ENCODE measurements around the gene SLC49A3. TPM values are rescaled to one million over a fixed set of nuclear protein-coding genes. Genes with fewer than 3 reads are reported as not detected.
"Not testable (repeated sequence)": the region's sequence is repeated elsewhere in the genome, so short reads cannot be mapped to it uniquely, and the experiment has no call there.

The SLC49A3 gene
- total RNA-seq, 1 experiment from 2014 or later = 0.20 TPM

DNA sequence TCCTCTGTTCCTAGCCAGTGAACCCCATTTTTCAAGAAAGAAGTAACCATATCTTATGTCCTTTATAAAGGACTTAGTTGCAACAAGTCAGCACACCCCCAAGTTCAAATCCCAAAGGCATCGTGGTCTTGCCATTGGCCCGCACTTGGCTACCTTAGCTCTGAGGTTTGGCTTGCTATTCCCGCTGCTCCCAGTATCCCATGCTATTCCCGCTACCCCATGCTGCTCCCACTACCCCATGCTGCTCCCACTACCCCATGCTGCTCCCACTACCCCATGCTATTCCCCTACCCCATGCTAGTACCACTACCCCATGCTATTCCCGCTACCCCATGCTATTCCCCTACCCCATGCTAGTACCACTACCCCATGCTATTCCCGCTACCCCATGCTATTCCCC lies 20.7 kb downstream of the SLC49A3 start:
- H3K27me3 ChIP-seq (replicated peaks; ENCODE audit: control insufficient read depth, insufficient read depth, low read length); H3K4me1 Mint-ChIP-seq (ENCODE audit: low read depth, unreplicated experiment); H3K9me3 Mint-ChIP-seq (ENCODE audit: unreplicated experiment); intact Hi-C loops (cut with micrococcal nuclease; ENCODE audit: unreplicated experiment); H3K27me3 Mint-ChIP-seq (ENCODE audit: insufficient read depth, unreplicated experiment); H3K4me3 Mint-ChIP-seq (ENCODE audit: unreplicated experiment); H3K27ac Mint-ChIP-seq (ENCODE audit: unreplicated experiment); POLR2A ChIA-PET; H3K4me1 ChIP-seq; BruUV-seq (replicated peaks); H3K4me3 ChIP-seq (ENCODE audit: low read depth, low read length); H3K36me3 ChIP-seq (ENCODE audit: control insufficient read depth, insufficient read depth, low read length); H3K9me3 ChIP-seq; DNase-seq: not testable (repeated sequence)
- H3K36me3 Mint-ChIP-seq (ENCODE audit: insufficient read depth, unreplicated experiment) = peaks cover 26% of the 10 kb centered on the region
- CTCF ChIA-PET = interaction anchor here (0.6 kb wide), 1 partner anchor 123 kb away, joined by 3 read pairs; no protein-coding TSS in a partner anchor

- Histone ChIP-seq H3K4me3 (ENCODE audit: low read depth, low read length) (no peak overlapping the region), H3K27me3 (replicated peaks; ENCODE audit: control insufficient read depth, insufficient read depth, low read length) (no peaks in the 10 kb centered on the region), H3K4me1 (no peaks in the 10 kb centered on the region), H3K36me3 (ENCODE audit: control insufficient read depth, insufficient read depth, low read length) (peaks cover 2% of the 10 kb centered on the region; the same call in 1 of the 2 replicates), H3K9me3 (no peaks in the 10 kb centered on the region)
- ChIA-PET POLR2A (interaction anchor here (0.6 kb wide), 1 partner anchor 56 kb away, joined by 6 read pairs; no protein-coding TSS in a partner anchor), CTCF (interaction anchor here (0.6 kb wide), 1 partner anchor 123 kb away, joined by 3 read pairs; no protein-coding TSS in a partner anchor)
- TF ChIP-seq, protein P1, sequence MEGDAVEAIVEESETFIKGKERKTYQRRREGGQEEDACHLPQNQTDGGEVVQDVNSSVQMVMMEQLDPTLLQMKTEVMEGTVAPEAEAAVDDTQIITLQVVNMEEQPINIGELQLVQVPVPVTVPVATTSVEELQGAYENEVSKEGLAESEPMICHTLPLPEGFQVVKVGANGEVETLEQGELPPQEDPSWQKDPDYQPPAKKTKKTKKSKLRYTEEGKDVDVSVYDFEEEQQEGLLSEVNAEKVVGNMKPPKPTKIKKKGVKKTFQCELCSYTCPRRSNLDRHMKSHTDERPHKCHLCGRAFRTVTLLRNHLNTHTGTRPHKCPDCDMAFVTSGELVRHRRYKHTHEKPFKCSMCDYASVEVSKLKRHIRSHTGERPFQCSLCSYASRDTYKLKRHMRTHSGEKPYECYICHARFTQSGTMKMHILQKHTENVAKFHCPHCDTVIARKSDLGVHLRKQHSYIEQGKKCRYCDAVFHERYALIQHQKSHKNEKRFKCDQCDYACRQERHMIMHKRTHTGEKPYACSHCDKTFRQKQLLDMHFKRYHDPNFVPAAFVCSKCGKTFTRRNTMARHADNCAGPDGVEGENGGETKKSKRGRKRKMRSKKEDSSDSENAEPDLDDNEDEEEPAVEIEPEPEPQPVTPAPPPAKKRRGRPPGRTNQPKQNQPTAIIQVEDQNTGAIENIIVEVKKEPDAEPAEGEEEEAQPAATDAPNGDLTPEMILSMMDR (IDR thresholded peaks at IDR 0.05; ENCODE audit: insufficient read depth in 1 of 2, low read depth in 1 of 2, low read length in 1 of 2, severe bottlenecking in 1 of 2, unreplicated experiment in 1 of 2) = no peak
- H3K4me3 Mint-ChIP-seq (ENCODE audit: unreplicated experiment) = no peak overlapping the region
- intact Hi-C loops (cut with micrococcal nuclease; ENCODE audit: unreplicated experiment) = no loop called here
- H3K9me3 Mint-ChIP-seq (ENCODE audit: unreplicated experiment) = no peaks in the 10 kb centered on the region
- BruUV-seq (replicated peaks) = no TSS peak
- H3K36me3 Mint-ChIP-seq (ENCODE audit: insufficient read depth, unreplicated experiment) = peaks cover 19% of the 10 kb centered on the region
- no peaks in the 10 kb centered on the region for H3K27me3 Mint-ChIP-seq (ENCODE audit: insufficient read depth, unreplicated experiment)
- H3K27ac Mint-ChIP-seq (ENCODE audit: unreplicated experiment) = no peak overlapping the region
- H3K4me1 Mint-ChIP-seq (ENCODE audit: low read depth, unreplicated experiment) = no peaks in the 10 kb centered on the region
- DNase-seq = no peak
These were observed 21.4 kb downstream of the SLC49A3 start for GRCh38 chr4:667545-667925.

DNA sequence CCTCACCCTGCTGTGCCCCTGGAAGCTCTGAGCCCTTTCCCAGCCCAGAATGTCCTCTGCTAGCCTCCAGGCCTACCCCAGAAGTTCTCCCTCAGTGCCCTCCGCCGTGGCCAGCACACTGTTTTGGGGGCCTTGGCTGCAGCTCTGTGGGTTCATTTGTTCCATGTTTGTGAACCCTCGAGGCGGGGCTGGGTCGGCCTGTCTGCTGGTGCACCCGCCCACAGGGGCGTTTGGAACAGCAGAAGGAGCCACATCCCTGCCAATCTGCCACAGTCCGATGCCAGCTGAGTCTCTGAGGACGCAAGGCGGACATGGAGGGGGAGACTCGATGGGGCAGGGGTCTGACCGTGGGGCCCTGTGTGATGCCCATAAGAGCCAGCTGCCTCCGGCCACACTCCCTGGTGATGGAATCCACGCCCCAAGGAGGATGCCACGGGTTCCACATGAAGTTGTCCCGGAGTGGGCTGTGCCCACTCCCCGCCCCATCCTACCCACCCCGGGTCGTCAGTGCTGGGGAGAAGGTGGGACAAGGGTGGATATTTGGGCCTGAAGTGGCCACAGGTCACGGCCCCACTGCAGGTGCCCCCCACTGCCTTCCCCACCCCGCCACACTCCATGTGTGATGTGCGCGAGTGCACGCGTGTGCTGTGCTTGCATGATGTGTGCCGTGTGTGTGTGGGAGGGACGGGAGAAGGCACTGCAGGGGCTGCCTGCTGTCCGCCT lies 22.0 kb downstream of the SLC49A3 start:
- H3K27ac Mint-ChIP-seq (ENCODE audit: unreplicated experiment) = no peak overlapping the region
- intact Hi-C loops (cut with micrococcal nuclease; ENCODE audit: unreplicated experiment) = no loop called here
- no peak overlapping the region for H3K4me3 ChIP-seq (ENCODE audit: low read depth, low read length)
- no peak for DNase-seq
- no peaks in the 10 kb centered on the region for H3K27me3 ChIP-seq (replicated peaks; ENCODE audit: control insufficient read depth, insufficient read depth, low read length)
- H3K4me1 Mint-ChIP-seq (ENCODE audit: low read depth, unreplicated experiment) = no peaks in the 10 kb centered on the region
- no peaks in the 10 kb centered on the region for H3K27me3 Mint-ChIP-seq (ENCODE audit: insufficient read depth, unreplicated experiment)
- peaks cover 14% of the 10 kb centered on the region for H3K36me3 Mint-ChIP-seq (ENCODE audit: insufficient read depth, unreplicated experiment)
- TF ChIP-seq, protein P1 (IDR thresholded peaks at IDR 0.05; ENCODE audit: insufficient read depth in 1 of 2, low read depth in 1 of 2, low read length in 1 of 2, severe bottlenecking in 1 of 2, unreplicated experiment in 1 of 2) = no peak
- H3K4me1 ChIP-seq = no peaks in the 10 kb centered on the region
- no peaks in the 10 kb centered on the region for H3K36me3 ChIP-seq (ENCODE audit: control insufficient read depth, insufficient read depth, low read length)
- H3K9me3 ChIP-seq = no peaks in the 10 kb centered on the region
- POLR2A ChIA-PET = no interaction called here
- no peak overlapping the region for H3K4me3 Mint-ChIP-seq (ENCODE audit: unreplicated experiment)
- no peaks in the 10 kb centered on the region for H3K9me3 Mint-ChIP-seq (ENCODE audit: unreplicated experiment)
- BruUV-seq (replicated peaks) = no TSS peak
- CTCF ChIA-PET = no interaction called here
